HepG2 (cell line): Measurements from ENCODE around the gene CGNL1. TPM values are rescaled to one million over a fixed set of nuclear protein-coding genes. Genes with fewer than 3 reads are reported as not detected.
A peak's percentile ranks its signal among the peaks of the same experiment; 100 is the strongest.

Source experiments
- ADNP ChIP-seq: sonication (generic); formaldehyde crosslinking; IDR thresholded peaks from 2 replicates; pipeline ENCODE4 v1.4.0; 2020; ENCODE audit warnings: missing genetic modification reagents
- ATF1 ChIP-seq: IDR thresholded peaks from 2 replicates; pipeline ENCODE4 v1.6.1; 2016; ENCODE audit warnings: mild to moderate bottlenecking, control low read depth
- HDAC1 ChIP-seq: sonication (generic); formaldehyde crosslinking; IDR thresholded peaks from 2 replicates; pipeline ENCODE4 v1.5.1; 2020; ENCODE audit warnings: mild to moderate bottlenecking, missing genetic modification reagents
- KDM2A ChIP-seq: sonication (generic); formaldehyde crosslinking; IDR thresholded peaks from 2 replicates; pipeline ENCODE4 v1.4.0; 2020; ENCODE audit warnings: low read depth, missing genetic modification reagents, borderline replicate concordance
- NFKB2 ChIP-seq: sonication (generic); formaldehyde crosslinking; IDR thresholded peaks from 2 replicates; pipeline ENCODE4 v1.4.0; 2020; ENCODE audit warnings: missing genetic modification reagents, borderline replicate concordance
- PAWR ChIP-seq: sonication (generic); formaldehyde crosslinking; IDR thresholded peaks from 2 replicates; pipeline ENCODE4 v1.4.0; 2020; ENCODE audit warnings: missing genetic modification reagents, mild to moderate bottlenecking, borderline replicate concordance
- SMARCE1 ChIP-seq: fragments of 450-650 bp; IDR thresholded peaks from 2 replicates; pipeline ENCODE4 v1.6.1; 2017; ENCODE audit warnings: borderline replicate concordance
- TRIM24 ChIP-seq: sonication (generic); formaldehyde crosslinking; IDR thresholded peaks from 2 replicates; pipeline ENCODE4 v1.8.0; 2022; ENCODE audit warnings: mild to moderate bottlenecking, missing genetic modification reagents
- WIZ ChIP-seq: sonication (generic); formaldehyde crosslinking; IDR thresholded peaks from 2 replicates; pipeline ENCODE4 v1.5.1; 2020; ENCODE audit warnings: mild to moderate bottlenecking, missing genetic modification reagents
- YEATS2 ChIP-seq: sonication (generic); formaldehyde crosslinking; IDR thresholded peaks from 2 replicates; pipeline ENCODE4 v1.4.0; 2020; ENCODE audit warnings: missing genetic modification reagents, borderline replicate concordance
- ZNF44 ChIP-seq: sonication (generic); formaldehyde crosslinking; IDR thresholded peaks from 2 replicates; pipeline ENCODE4 v1.5.1; 2020; ENCODE audit warnings: mild to moderate bottlenecking, missing genetic modification reagents
- ZNF441 ChIP-seq: sonication (generic); formaldehyde crosslinking; IDR thresholded peaks from 2 replicates; pipeline ENCODE4 v1.7.0; 2021; ENCODE audit warnings: missing genetic modification reagents, borderline replicate concordance
- ZNF562 ChIP-seq: sonication (generic); formaldehyde crosslinking; IDR thresholded peaks from 2 replicates; pipeline ENCODE4 v1.8.0; 2022; ENCODE audit warnings: missing genetic modification reagents, borderline replicate concordance
- ZNF564 ChIP-seq: sonication (generic); formaldehyde crosslinking; IDR thresholded peaks from 2 replicates; pipeline ENCODE4 v1.8.1; 2023; ENCODE audit warnings: mild to moderate bottlenecking, missing genetic modification reagents
- ZNF577 ChIP-seq: sonication (generic); formaldehyde crosslinking; IDR thresholded peaks from 2 replicates; pipeline ENCODE4 v1.4.0; 2020; ENCODE audit warnings: mild to moderate bottlenecking, low read depth, missing genetic modification reagents, borderline replicate concordance
- ZNF672 ChIP-seq: sonication (generic); formaldehyde crosslinking; IDR thresholded peaks from 2 replicates; pipeline ENCODE4 v1.8.1; 2022; ENCODE audit warnings: missing genetic modification reagents
- ZNF772 ChIP-seq: sonication (generic); formaldehyde crosslinking; IDR thresholded peaks from 2 replicates; pipeline ENCODE4 v1.5.0; 2020; ENCODE audit warnings: mild to moderate bottlenecking, missing genetic modification reagents
- polyA plus RNA-seq, 8 experiments: library from polyadenylated mRNA; depleted of rRNA in 3 of 8; stranded (reverse) in 7 of 8; unstranded in 1 of 8; fragments of >200 nt; fragmentation: Illumina TruSeq in 4 of 8; extraction: Trizol in 4 of 8; gene quantifications; 2 replicates each; pipeline versions ENCODE4 v1.2.1 to v1.2.3, GENCODE V29; 2011 to 2016; ENCODE audit warnings: low read depth in 4 of 8, missing spikeins in 1 of 8, mixed read lengths in 1 of 8; ENCODE audit not compliant: insufficient read depth in 1 of 8
- total RNA-seq, 5 experiments: library from RNA; depleted of rRNA; stranded (reverse); fragments of >200 nt; fragmentation: Illumina TruSeq; extraction: Trizol; gene quantifications; 2 replicates each; pipeline ENCODE4 v1.2.3, GENCODE V29; 2016; ENCODE audit warnings: low read depth in 1 of 5
- TF ChIP-seq, protein P1 (sequence below): sonication (generic); formaldehyde crosslinking; IDR thresholded peaks from 2 replicates; pipeline ENCODE4 v1.4.0; 2020; ENCODE audit warnings: missing genetic modification reagents
- TF ChIP-seq, protein P2 (sequence below): IDR thresholded peaks from 2 replicates; pipeline ENCODE4 v1.6.1; 2018; ENCODE audit warnings: missing genetic modification reagents
- TF ChIP-seq, protein P3 (sequence below): sonication (generic); formaldehyde crosslinking; IDR thresholded peaks from 2 replicates; pipeline ENCODE4 v1.5.0; 2020; ENCODE audit warnings: mild to moderate bottlenecking, missing genetic modification reagents
- TF ChIP-seq, protein P4 (sequence below): sonication (generic); formaldehyde crosslinking; IDR thresholded peaks from 2 replicates; pipeline ENCODE4 v1.4.0; 2020; ENCODE audit warnings: missing genetic modification reagents

CGNL1 gene
- total and polyA plus RNA-seq, 2 of the 13 experiments (the other 11 are each of a cell fraction or from before 2014, with no cell fraction given) = 5.6 to 15.6 TPM

DNA sequence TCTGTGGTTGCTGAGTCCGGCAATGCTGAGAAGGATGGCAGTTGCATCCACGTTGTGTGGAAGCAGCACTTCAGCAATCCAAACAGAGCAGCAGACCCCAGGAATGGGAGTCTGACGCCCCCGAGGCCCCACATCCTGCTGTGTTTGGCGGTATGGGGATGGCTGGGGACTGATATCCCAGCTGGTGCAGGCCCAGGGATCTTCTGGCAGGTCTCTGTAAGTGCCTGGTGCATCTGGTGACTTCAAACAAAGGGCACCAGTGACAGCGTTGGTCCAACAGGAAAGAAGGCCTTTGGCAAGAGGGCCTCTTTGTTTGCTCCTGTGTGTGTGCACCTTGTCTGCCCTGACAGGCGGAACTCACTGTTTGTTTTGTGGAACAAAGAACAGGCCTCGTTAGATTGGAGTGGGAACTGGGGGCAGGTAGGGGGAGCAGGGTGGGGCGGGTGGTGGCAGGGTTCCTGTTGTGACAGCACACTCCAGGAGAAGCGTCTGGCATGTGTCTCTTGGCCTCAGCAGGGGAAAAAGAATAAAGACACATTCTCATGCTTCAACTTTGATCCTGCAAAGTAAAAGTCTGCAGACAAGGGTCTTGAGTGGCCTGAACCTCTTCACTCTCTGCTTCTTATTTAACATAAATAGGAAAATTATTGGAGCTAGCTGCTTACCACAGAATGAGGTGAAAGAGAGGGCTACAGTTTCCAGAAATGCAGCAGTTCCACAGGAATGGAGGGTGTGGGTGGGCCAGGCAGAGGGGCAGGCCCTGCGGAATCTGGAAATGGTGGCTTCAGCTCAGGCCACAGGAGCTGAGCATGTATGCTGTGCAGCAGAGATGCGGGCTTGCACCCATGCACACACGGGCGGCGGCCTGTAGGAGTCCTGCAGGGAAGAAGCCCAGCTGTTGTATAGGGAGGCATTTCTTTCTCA lies 120.9 kb downstream of the CGNL1 start (continued):
- TF ChIP-seq, protein P1, sequence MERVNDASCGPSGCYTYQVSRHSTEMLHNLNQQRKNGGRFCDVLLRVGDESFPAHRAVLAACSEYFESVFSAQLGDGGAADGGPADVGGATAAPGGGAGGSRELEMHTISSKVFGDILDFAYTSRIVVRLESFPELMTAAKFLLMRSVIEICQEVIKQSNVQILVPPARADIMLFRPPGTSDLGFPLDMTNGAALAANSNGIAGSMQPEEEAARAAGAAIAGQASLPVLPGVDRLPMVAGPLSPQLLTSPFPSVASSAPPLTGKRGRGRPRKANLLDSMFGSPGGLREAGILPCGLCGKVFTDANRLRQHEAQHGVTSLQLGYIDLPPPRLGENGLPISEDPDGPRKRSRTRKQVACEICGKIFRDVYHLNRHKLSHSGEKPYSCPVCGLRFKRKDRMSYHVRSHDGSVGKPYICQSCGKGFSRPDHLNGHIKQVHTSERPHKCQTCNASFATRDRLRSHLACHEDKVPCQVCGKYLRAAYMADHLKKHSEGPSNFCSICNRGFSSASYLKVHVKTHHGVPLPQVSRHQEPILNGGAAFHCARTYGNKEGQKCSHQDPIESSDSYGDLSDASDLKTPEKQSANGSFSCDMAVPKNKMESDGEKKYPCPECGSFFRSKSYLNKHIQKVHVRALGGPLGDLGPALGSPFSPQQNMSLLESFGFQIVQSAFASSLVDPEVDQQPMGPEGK (CRISPR knock-in tag) = peak; percentile 93
- TF ChIP-seq WIZ (CRISPR knock-in tag) (no peak), ZNF577 (CRISPR knock-in tag) (no peak), TRIM24 (CRISPR knock-in tag) (0 out of 2 replicates have a peak, but pooled peaks have one; percentile 19), ZNF672 (CRISPR knock-in tag) (no peak), ZNF564 (CRISPR knock-in tag) (peak; percentile 88; the same call in 1 of the 2 replicates), ATF1 (no peak), ADNP (no peak), ZNF441 (CRISPR knock-in tag) (no peak), HDAC1 (CRISPR knock-in tag) (peak; percentile 93), PAWR (no peak), YEATS2 (CRISPR knock-in tag) (peak; percentile 62; the same call in 1 of the 2 replicates), NFKB2 (CRISPR knock-in tag) (no peak; the same call in 1 of the 2 replicates), KDM2A (CRISPR knock-in tag) (no peak; the same call in none of the 2 replicates), ZNF44 (0 out of 2 replicates have a peak, but pooled peaks have one; percentile 58), ZNF772 (CRISPR knock-in tag) (peak; percentile 77), ZNF562 (CRISPR knock-in tag) (no peak; the same call in 1 of the 2 replicates), SMARCE1 (no peak)
- TF ChIP-seq, protein P2, sequence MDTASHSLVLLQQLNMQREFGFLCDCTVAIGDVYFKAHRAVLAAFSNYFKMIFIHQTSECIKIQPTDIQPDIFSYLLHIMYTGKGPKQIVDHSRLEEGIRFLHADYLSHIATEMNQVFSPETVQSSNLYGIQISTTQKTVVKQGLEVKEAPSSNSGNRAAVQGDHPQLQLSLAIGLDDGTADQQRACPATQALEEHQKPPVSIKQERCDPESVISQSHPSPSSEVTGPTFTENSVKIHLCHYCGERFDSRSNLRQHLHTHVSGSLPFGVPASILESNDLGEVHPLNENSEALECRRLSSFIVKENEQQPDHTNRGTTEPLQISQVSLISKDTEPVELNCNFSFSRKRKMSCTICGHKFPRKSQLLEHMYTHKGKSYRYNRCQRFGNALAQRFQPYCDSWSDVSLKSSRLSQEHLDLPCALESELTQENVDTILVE (CRISPR knock-in tag) = peak; percentile 75
- TF ChIP-seq, protein P3, sequence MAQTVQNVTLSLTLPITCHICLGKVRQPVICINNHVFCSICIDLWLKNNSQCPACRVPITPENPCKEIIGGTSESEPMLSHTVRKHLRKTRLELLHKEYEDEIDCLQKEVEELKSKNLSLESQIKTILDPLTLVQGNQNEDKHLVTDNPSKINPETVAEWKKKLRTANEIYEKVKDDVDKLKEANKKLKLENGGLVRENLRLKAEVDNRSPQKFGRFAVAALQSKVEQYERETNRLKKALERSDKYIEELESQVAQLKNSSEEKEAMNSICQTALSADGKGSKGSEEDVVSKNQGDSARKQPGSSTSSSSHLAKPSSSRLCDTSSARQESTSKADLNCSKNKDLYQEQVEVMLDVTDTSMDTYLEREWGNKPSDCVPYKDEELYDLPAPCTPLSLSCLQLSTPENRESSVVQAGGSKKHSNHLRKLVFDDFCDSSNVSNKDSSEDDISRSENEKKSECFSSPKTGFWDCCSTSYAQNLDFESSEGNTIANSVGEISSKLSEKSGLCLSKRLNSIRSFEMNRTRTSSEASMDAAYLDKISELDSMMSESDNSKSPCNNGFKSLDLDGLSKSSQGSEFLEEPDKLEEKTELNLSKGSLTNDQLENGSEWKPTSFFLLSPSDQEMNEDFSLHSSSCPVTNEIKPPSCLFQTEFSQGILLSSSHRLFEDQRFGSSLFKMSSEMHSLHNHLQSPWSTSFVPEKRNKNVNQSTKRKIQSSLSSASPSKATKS (CRISPR knock-in tag) = no peak
- TF ChIP-seq, protein P4, sequence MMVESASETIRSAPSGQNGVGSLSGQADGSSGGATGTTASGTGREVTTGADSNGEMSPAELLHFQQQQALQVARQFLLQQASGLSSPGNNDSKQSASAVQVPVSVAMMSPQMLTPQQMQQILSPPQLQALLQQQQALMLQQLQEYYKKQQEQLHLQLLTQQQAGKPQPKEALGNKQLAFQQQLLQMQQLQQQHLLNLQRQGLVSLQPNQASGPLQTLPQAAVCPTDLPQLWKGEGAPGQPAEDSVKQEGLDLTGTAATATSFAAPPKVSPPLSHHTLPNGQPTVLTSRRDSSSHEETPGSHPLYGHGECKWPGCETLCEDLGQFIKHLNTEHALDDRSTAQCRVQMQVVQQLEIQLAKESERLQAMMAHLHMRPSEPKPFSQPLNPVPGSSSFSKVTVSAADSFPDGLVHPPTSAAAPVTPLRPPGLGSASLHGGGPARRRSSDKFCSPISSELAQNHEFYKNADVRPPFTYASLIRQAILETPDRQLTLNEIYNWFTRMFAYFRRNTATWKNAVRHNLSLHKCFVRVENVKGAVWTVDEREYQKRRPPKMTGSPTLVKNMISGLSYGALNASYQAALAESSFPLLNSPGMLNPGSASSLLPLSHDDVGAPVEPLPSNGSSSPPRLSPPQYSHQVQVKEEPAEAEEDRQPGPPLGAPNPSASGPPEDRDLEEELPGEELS (CRISPR knock-in tag) = peak; percentile 92
